Liver (tissue), 9 donors: ENCODE measurements around the gene EPB41L4B. TPM values are rescaled to one million over a fixed set of nuclear protein-coding genes. Genes with fewer than 3 reads are reported as not detected.
A peak's percentile ranks its signal among the peaks of the same experiment; 100 is the strongest.

Source experiments
- DNase-seq: peaks from one replicate; pipeline ENCODE4 v3.0.0-alpha.2; 2017; ENCODE audit warnings: low spot score
- H3K27ac ChIP-seq, 2 donors: one replicate each; pipeline ENCODE4 v1.7.0; 2013; ENCODE audit warnings: inconsistent platforms in 2 of 2, low read length in 2 of 2, control low read depth in 1 of 2, low read depth in 1 of 2, mild to moderate bottlenecking in 1 of 2
- H3K27me3 ChIP-seq, 4 donors: one replicate each; pipeline versions ENCODE4 v1.6.1 to v1.7.0; 2013; ENCODE audit warnings: low read length in 3 of 4, inconsistent platforms in 1 of 4, mild to moderate bottlenecking in 1 of 4, moderate library complexity in 1 of 4; ENCODE audit not compliant: control insufficient read depth in 4 of 4, insufficient read depth in 4 of 4
- H3K36me3 ChIP-seq, 4 donors: one replicate each; pipeline versions ENCODE4 v1.6.1 to v1.7.0; 2013; ENCODE audit warnings: low read length in 3 of 4, mild to moderate bottlenecking in 3 of 4, low read depth in 1 of 4, moderate library complexity in 1 of 4; ENCODE audit not compliant: control insufficient read depth in 4 of 4, insufficient read depth in 3 of 4
- H3K4me1 ChIP-seq, 4 donors: one replicate each; pipeline versions ENCODE4 v1.6.1 to v1.7.0; 2013; ENCODE audit warnings: low read length in 3 of 4, mild to moderate bottlenecking in 3 of 4, moderate library complexity in 1 of 4; ENCODE audit not compliant: control insufficient read depth in 4 of 4, insufficient read depth in 4 of 4
- H3K4me3 ChIP-seq, 3 donors: one replicate each; pipeline versions ENCODE4 v1.6.1 to v1.7.0; 2013; ENCODE audit warnings: low read length in 3 of 3, control low read depth in 1 of 3, low read depth in 1 of 3, mild to moderate bottlenecking in 1 of 3
- H3K9ac ChIP-seq, 2 donors: one replicate each; pipeline ENCODE4 v1.7.0; 2013; ENCODE audit warnings: low read length in 2 of 2, mild to moderate bottlenecking in 2 of 2, moderate library complexity in 2 of 2, control low read depth in 1 of 2, low read depth in 1 of 2
- H3K9me3 ChIP-seq, 4 donors: one replicate each; pipeline versions ENCODE4 v1.6.1 to v1.7.0; 2013; ENCODE audit warnings: low read length in 3 of 4; ENCODE audit not compliant: control insufficient read depth in 4 of 4
- ATF3 ChIP-seq: IDR thresholded peaks from 2 replicates; pipeline ENCODE4 v1.6.1; 2016; ENCODE audit warnings: antibody characterized with exemption
- EGR1 ChIP-seq, 2 donors: IDR thresholded peaks; 2 replicates each; pipeline ENCODE4 v1.6.1; 2016 to 2018; ENCODE audit warnings: antibody characterized with exemption in 2 of 2, low read depth in 2 of 2
- FOXA1 ChIP-seq: IDR thresholded peaks from 2 replicates; pipeline ENCODE4 v1.6.1; 2016; ENCODE audit warnings: antibody characterized with exemption
- FOXA2 ChIP-seq: IDR thresholded peaks from 2 replicates; pipeline ENCODE4 v1.6.1; 2016; ENCODE audit warnings: antibody characterized with exemption
- GABPA ChIP-seq, 2 donors: IDR thresholded peaks in 1 of 2; conservative IDR thresholded peaks in 1 of 2; 2 replicates each; pipeline ENCODE4 v1.6.1; 2016; ENCODE audit warnings: antibody characterized with exemption in 2 of 2, mild to moderate bottlenecking in 1 of 2, moderate library complexity in 1 of 2
- HNF4A ChIP-seq, 2 donors: conservative IDR thresholded peaks; 2 replicates each; pipeline ENCODE4 v1.6.1; 2016; ENCODE audit warnings: antibody characterized with exemption in 2 of 2, mild to moderate bottlenecking in 2 of 2
- HNF4G ChIP-seq: IDR thresholded peaks from 2 replicates; pipeline ENCODE4 v1.6.1; 2016; ENCODE audit warnings: antibody characterized with exemption
- JUND ChIP-seq, 2 donors: IDR thresholded peaks; 2 replicates each; pipeline ENCODE4 v1.6.1; 2016; ENCODE audit warnings: antibody characterized with exemption in 2 of 2
- RAD21 ChIP-seq, 2 donors: IDR thresholded peaks; 2 replicates each; pipeline ENCODE4 v1.6.1; 2016; ENCODE audit warnings: antibody characterized with exemption in 2 of 2, mild to moderate bottlenecking in 2 of 2
- REST ChIP-seq: IDR thresholded peaks from 2 replicates; pipeline ENCODE4 v1.6.1; 2016; ENCODE audit warnings: antibody characterized with exemption, mild to moderate bottlenecking
- RXRA ChIP-seq, 2 donors: IDR thresholded peaks; 2 replicates each; pipeline ENCODE4 v1.6.1; 2017 to 2018; ENCODE audit warnings: antibody characterized with exemption in 2 of 2, mild to moderate bottlenecking in 1 of 2
- SP1 ChIP-seq: IDR thresholded peaks from 2 replicates; pipeline ENCODE4 v1.6.1; 2018; ENCODE audit warnings: antibody characterized with exemption, mild to moderate bottlenecking
- TAF1 ChIP-seq: conservative IDR thresholded peaks from 2 replicates; pipeline ENCODE4 v1.6.1; 2016; ENCODE audit warnings: antibody characterized with exemption, mild to moderate bottlenecking
- YY1 ChIP-seq: IDR thresholded peaks from 2 replicates; pipeline ENCODE4 v1.6.1; 2016; ENCODE audit warnings: antibody characterized with exemption, mild to moderate bottlenecking
- ZBTB33 ChIP-seq: IDR thresholded peaks from 2 replicates; pipeline ENCODE4 v1.6.1; 2016; ENCODE audit warnings: antibody characterized with exemption
- WGBS: extraction: QIAGEN DNeasy Blood & Tissue Kit; methylation state at CpG from one replicate; pipeline ENCODE4 v1.1.7; 2013; 5-methylcytosine and 5-hydroxymethylcytosine counted together
- polyA plus RNA-seq, 2 donors: library from polyadenylated mRNA; stranded (reverse) in 1 of 2; unstranded in 1 of 2; fragments of 200-250 nt in 1 of 2; fragments of >200 nt in 1 of 2; fragmentation: Nextera tagmentation in 1 of 2; extraction: Ambion mirVana in 1 of 2; gene quantifications; one replicate each; pipeline versions ENCODE4 v1.2.1 to v1.2.3, GENCODE V29; 2013 to 2015
- total RNA-seq, 2 donors: library from RNA; depleted of rRNA; stranded (reverse); fragments of >200 nt; gene quantifications; one replicate each; pipeline ENCODE4 v1.2.3, GENCODE V29; 2014
- donor health status: healthy.
- donor health status: healthy.
- donor health status: healthy.
- donor health status: healthy.
- donor health status: healthy.

The EPB41L4B gene
- total and polyA plus RNA-seq, 4 donors: 9.9 to 42.6 (median 23.9) TPM

GRCh38 chr9:109312783-109313182 lies 8.1 kb downstream of the EPB41L4B start:
- no peak overlapping the region for H3K4me3 ChIP-seq
- H3K27me3 ChIP-seq: no peaks in the 10 kb centered on the region
- 81% methylated on average over 7 of the region's 7 CpGs for WGBS
- peaks cover 14 to 53% (median 45%) of the 10 kb centered on the region in 4 donors for H3K4me1 ChIP-seq
- no peaks in the 10 kb centered on the region for H3K36me3 ChIP-seq
- no peak for DNase-seq
- peak overlapping the region in 1 of 2 donors; percentile 20 for H3K9ac ChIP-seq
- H3K27ac ChIP-seq: no peak overlapping the region
- TF ChIP-seq YY1 (no peak), FOXA1 (no peak), HNF4G (no peak), RAD21 (IDR thresholded peaks at IDR 0.05) (no peak), EGR1 (IDR thresholded peaks at IDR 0.05; ENCODE audit: low read depth in 2 of 2) (no peak), REST (no peak), HNF4A (conservative IDR thresholded peaks at IDR 0.05) (no peak), JUND (IDR thresholded peaks at IDR 0.05) (no peak)
- no peaks in the 10 kb centered on the region for H3K9me3 ChIP-seq

- Histone ChIP-seq H3K4me3 (no peak overlapping the region), H3K36me3 (no peaks in the 10 kb centered on the region), H3K27ac (no peak overlapping the region), H3K4me1 (peaks cover 14 to 53% (median 42%) of the 10 kb centered on the region in 4 donors), H3K9ac (no peak overlapping the region), H3K9me3 (no peaks in the 10 kb centered on the region), H3K27me3 (no peaks in the 10 kb centered on the region)
- TF ChIP-seq ATF3 (no peak), REST (no peak), GABPA (IDR thresholded peaks at IDR 0.05 in 1 of 2, conservative IDR thresholded peaks at IDR 0.05 in 1 of 2) (no peak), FOXA2 (no peak), HNF4A (conservative IDR thresholded peaks at IDR 0.05) (no peak), SP1 (no peak), ZBTB33 (no peak), HNF4G (no peak), TAF1 (no peak), JUND (IDR thresholded peaks at IDR 0.05) (no peak), YY1 (no peak), RXRA (IDR thresholded peaks at IDR 0.05) (no peak), EGR1 (IDR thresholded peaks at IDR 0.05; ENCODE audit: low read depth in 2 of 2) (no peak)
- WGBS: 87% methylated on average over 7 of the region's 7 CpGs
- no peak for DNase-seq
Observed at GRCh38 chr9:109311731-109312130, 9.1 kb downstream of the EPB41L4B start.
